ENCODE data around the gene MATN1. TPM values are rescaled to one million over a fixed set of nuclear protein-coding genes. Genes with fewer than 3 reads are reported as not detected.
A peak's percentile ranks its signal among the peaks of the same experiment; 100 is the strongest.

MATN1 gene
- total RNA-seq, 1 experiment from 2014 or later = 0.24 TPM

DNA sequence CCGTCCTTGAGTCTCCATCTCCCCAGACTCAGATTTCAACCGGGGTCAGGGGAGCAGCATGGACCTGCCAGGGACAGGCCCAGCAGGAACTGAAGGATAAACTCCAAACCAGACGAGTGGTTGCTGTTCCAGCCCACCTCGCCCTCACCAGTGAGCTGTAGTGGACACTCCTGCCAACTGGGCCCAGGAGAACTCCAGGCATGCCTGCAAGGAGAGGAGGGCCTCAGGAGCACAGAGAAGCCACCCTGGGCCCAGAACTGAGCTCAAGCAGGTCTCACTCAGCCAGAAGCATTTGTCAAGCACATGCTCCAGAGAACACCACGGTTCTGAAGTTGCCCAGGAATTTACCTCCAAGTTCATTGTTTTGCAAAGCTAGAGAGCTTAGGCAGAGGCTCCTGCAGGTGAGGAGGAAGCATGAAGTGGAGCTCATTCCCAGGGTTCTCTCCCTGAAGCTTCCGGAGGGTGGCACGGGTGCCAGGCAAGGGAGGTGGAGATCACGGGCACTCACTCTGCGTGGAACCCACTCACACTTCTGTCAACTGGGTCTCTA, 61.0 kb downstream of the MATN1 start:
- no peak overlapping the region for H3K4me3 Mint-ChIP-seq
- CTCF ChIA-PET = interaction anchor here (1.0 to 1.2 kb wide), 3 partner anchors 23 to 254 kb away, joined by 3 to 7 read pairs (median 4); no protein-coding TSS in a partner anchor
- no peak for DNase-seq (ENCODE audit: low spot score)
- no peak for TF ChIP-seq GABPB1 (CRISPR knock-in tag; IDR thresholded peaks at IDR 0.05)
- no peak for TF ChIP-seq PRRX2 (CRISPR knock-in tag; IDR thresholded peaks at IDR 0.05)
- no peak for TF ChIP-seq ETV6 (CRISPR knock-in tag; IDR thresholded peaks at IDR 0.05)
- no peak for TF ChIP-seq ZNF138 (CRISPR knock-in tag; conservative IDR thresholded peaks at IDR 0.05)
- no peak for TF ChIP-seq SOX15 (CRISPR knock-in tag; IDR thresholded peaks at IDR 0.05)
- TF ChIP-seq, protein P1, sequence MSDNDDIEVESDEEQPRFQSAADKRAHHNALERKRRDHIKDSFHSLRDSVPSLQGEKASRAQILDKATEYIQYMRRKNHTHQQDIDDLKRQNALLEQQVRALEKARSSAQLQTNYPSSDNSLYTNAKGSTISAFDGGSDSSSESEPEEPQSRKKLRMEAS (CRISPR knock-in tag; IDR thresholded peaks at IDR 0.05) = peak; percentile 34; the same call in 1 of the 2 replicates
- TF ChIP-seq SMAD4 (CRISPR knock-in tag; IDR thresholded peaks at IDR 0.05) = no peak
- TF ChIP-seq GRHL2 (CRISPR knock-in tag; IDR thresholded peaks at IDR 0.05; ENCODE audit: insufficient replicate concordance, severe bottlenecking) = no peak
- no peak overlapping the region for H3K27ac Mint-ChIP-seq
- peaks cover 14% of the 10 kb centered on the region for H3K4me1 Mint-ChIP-seq
- no peaks in the 10 kb centered on the region for H3K9me3 Mint-ChIP-seq
- H3K27me3 Mint-ChIP-seq (ENCODE audit: low read depth) = peaks cover 2% of the 10 kb centered on the region; the same call in 1 of the 2 replicates
- no peaks in the 10 kb centered on the region for H3K36me3 Mint-ChIP-seq
- POLR2A ChIA-PET = no interaction called here
- peak; percentile 55 for ATAC-seq

DNA sequence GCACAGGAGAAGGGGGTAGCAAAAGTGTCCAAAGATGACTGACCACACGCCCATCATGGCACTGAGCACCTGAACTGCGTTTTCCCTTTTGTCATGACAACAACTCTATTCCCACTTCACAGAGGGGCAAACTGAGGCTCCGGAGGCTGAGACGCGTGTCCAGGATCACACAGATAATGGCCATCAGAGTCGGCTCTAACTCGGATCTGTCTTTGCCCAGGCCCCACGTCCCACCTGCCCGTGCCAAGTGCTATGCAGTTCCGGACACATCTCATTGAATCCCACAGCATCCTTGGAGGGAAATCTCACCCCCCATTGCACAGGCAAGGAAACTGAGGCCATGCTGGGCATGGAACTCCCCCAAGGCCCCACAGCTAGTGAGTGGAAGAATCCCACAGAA, 62.1 kb downstream of the MATN1 start:
- no peak for TF ChIP-seq NFATC4 (CRISPR knock-in tag; IDR thresholded peaks at IDR 0.05)
- TF ChIP-seq SOX15 (CRISPR knock-in tag; IDR thresholded peaks at IDR 0.05) = no peak
- TF ChIP-seq, protein P2, sequence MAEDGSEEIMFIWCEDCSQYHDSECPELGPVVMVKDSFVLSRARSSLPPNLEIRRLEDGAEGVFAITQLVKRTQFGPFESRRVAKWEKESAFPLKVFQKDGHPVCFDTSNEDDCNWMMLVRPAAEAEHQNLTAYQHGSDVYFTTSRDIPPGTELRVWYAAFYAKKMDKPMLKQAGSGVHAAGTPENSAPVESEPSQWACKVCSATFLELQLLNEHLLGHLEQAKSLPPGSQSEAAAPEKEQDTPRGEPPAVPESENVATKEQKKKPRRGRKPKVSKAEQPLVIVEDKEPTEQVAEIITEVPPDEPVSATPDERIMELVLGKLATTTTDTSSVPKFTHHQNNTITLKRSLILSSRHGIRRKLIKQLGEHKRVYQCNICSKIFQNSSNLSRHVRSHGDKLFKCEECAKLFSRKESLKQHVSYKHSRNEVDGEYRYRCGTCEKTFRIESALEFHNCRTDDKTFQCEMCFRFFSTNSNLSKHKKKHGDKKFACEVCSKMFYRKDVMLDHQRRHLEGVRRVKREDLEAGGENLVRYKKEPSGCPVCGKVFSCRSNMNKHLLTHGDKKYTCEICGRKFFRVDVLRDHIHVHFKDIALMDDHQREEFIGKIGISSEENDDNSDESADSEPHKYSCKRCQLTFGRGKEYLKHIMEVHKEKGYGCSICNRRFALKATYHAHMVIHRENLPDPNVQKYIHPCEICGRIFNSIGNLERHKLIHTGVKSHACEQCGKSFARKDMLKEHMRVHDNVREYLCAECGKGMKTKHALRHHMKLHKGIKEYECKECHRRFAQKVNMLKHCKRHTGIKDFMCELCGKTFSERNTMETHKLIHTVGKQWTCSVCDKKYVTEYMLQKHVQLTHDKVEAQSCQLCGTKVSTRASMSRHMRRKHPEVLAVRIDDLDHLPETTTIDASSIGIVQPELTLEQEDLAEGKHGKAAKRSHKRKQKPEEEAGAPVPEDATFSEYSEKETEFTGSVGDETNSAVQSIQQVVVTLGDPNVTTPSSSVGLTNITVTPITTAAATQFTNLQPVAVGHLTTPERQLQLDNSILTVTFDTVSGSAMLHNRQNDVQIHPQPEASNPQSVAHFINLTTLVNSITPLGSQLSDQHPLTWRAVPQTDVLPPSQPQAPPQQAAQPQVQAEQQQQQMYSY (CRISPR knock-in tag; IDR thresholded peaks at IDR 0.05) = no peak
- TF ChIP-seq AR (CRISPR knock-in tag; IDR thresholded peaks at IDR 0.05) = no peak
- TF ChIP-seq NR2C2 (CRISPR knock-in tag; IDR thresholded peaks at IDR 0.05) = no peak
- TF ChIP-seq ESRRA (CRISPR knock-in tag; IDR thresholded peaks at IDR 0.05; ENCODE audit: borderline replicate concordance) = no peak
- TF ChIP-seq JUN (CRISPR knock-in tag; IDR thresholded peaks at IDR 0.05) = no peak
- TF ChIP-seq OVOL2 (CRISPR knock-in tag; IDR thresholded peaks at IDR 0.05; ENCODE audit: borderline replicate concordance) = no peak
- TF ChIP-seq ZNF671 (CRISPR knock-in tag; IDR thresholded peaks at IDR 0.05) = no peak
- TF ChIP-seq, protein P3, sequence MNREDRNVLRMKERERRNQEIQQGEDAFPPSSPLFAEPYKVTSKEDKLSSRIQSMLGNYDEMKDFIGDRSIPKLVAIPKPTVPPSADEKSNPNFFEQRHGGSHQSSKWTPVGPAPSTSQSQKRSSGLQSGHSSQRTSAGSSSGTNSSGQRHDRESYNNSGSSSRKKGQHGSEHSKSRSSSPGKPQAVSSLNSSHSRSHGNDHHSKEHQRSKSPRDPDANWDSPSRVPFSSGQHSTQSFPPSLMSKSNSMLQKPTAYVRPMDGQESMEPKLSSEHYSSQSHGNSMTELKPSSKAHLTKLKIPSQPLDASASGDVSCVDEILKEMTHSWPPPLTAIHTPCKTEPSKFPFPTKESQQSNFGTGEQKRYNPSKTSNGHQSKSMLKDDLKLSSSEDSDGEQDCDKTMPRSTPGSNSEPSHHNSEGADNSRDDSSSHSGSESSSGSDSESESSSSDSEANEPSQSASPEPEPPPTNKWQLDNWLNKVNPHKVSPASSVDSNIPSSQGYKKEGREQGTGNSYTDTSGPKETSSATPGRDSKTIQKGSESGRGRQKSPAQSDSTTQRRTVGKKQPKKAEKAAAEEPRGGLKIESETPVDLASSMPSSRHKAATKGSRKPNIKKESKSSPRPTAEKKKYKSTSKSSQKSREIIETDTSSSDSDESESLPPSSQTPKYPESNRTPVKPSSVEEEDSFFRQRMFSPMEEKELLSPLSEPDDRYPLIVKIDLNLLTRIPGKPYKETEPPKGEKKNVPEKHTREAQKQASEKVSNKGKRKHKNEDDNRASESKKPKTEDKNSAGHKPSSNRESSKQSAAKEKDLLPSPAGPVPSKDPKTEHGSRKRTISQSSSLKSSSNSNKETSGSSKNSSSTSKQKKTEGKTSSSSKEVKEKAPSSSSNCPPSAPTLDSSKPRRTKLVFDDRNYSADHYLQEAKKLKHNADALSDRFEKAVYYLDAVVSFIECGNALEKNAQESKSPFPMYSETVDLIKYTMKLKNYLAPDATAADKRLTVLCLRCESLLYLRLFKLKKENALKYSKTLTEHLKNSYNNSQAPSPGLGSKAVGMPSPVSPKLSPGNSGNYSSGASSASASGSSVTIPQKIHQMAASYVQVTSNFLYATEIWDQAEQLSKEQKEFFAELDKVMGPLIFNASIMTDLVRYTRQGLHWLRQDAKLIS (CRISPR knock-in tag; IDR thresholded peaks at IDR 0.05; ENCODE audit: borderline replicate concordance) = no peak
- TF ChIP-seq, protein P4, sequence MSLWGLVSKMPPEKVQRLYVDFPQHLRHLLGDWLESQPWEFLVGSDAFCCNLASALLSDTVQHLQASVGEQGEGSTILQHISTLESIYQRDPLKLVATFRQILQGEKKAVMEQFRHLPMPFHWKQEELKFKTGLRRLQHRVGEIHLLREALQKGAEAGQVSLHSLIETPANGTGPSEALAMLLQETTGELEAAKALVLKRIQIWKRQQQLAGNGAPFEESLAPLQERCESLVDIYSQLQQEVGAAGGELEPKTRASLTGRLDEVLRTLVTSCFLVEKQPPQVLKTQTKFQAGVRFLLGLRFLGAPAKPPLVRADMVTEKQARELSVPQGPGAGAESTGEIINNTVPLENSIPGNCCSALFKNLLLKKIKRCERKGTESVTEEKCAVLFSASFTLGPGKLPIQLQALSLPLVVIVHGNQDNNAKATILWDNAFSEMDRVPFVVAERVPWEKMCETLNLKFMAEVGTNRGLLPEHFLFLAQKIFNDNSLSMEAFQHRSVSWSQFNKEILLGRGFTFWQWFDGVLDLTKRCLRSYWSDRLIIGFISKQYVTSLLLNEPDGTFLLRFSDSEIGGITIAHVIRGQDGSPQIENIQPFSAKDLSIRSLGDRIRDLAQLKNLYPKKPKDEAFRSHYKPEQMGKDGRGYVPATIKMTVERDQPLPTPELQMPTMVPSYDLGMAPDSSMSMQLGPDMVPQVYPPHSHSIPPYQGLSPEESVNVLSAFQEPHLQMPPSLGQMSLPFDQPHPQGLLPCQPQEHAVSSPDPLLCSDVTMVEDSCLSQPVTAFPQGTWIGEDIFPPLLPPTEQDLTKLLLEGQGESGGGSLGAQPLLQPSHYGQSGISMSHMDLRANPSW (CRISPR knock-in tag; conservative IDR thresholded peaks at IDR 0.05; ENCODE audit: low read depth) = no peak
- TF ChIP-seq FOXP1 (CRISPR knock-in tag; IDR thresholded peaks at IDR 0.05; ENCODE audit: borderline replicate concordance) = no peak
- DNase-seq (ENCODE audit: low spot score) = no peak
- CTCF ChIA-PET = no interaction called here
- ATAC-seq = no peak
- no peaks in the 10 kb centered on the region for H3K9me3 Mint-ChIP-seq
- H3K4me1 Mint-ChIP-seq = peaks cover 14% of the 10 kb centered on the region
- H3K4me3 Mint-ChIP-seq = no peak overlapping the region
- H3K36me3 Mint-ChIP-seq = no peaks in the 10 kb centered on the region
- POLR2A ChIA-PET = no interaction called here
- H3K27ac Mint-ChIP-seq = no peak overlapping the region
- peaks cover 2% of the 10 kb centered on the region; the same call in 1 of the 2 replicates for H3K27me3 Mint-ChIP-seq (ENCODE audit: low read depth)

Data from WTC11 (cell line).